HepG2 (cell line): ENCODE results near the gene ZNF230. TPM values are rescaled to one million over a fixed set of nuclear protein-coding genes. Genes with fewer than 3 reads are reported as not detected.

Experiments
- ATAC-seq: fragments of 200-7000 bp; cut with Tn5 transposase; 3 replicates; pipeline ENCODE4 v1.9.1; 2020; ENCODE audit warnings: mild to moderate bottlenecking, moderate library complexity
- BruUV-seq: library from RNA; stranded (reverse); fragments of 400-500 nt; replicated peaks from 2 replicates; lab custom pipeline; 2021; lab: Mats Ljungman, UMichigan
- CTCF ChIA-PET: fragments of 300-600 bp; formaldehyde crosslinking; extraction: SDS; loops from one replicate; lab custom pipeline; 2021; ENCODE audit warnings: low total read pairs, inconsistent platforms, low intra/inter-chr PET ratio; lab: Yijun Ruan, JAX
- POLR2A ChIA-PET: fragments of 350-600 bp; sonication (Branson Sonifier 250); formaldehyde crosslinking; loops from one replicate; lab custom pipeline; 2020; ENCODE audit warnings: antibody characterized with exemption, inconsistent platforms; lab: Yijun Ruan, JAX
- DNase-seq: peaks from one replicate; pipeline ENCODE4 v3.0.0-alpha.2; 2015; ENCODE audit warnings: low spot score
- FAIRE-seq: peaks from 3 replicates; lab custom pipeline; 2011; peaks lifted over from hg19 to GRCh38; lab: Jason Lieb, UNC
- H2AFZ ChIP-seq: one replicate; pipeline ENCODE4 v1.6.1; 2011; ENCODE audit warnings: low read length, inconsistent platforms
- H3K27ac ChIP-seq: fragments of 300-600 bp; 3 replicates; pipeline ENCODE4 v1.8.0; 2011; ENCODE audit warnings: mixed run types, mild to moderate bottlenecking, mixed read lengths, low read length, inconsistent platforms; ENCODE audit not compliant: insufficient read depth; ENCODE audit errors: extremely low read length
- H3K27me3 ChIP-seq, 2 experiments: fragments of 200-600 bp in 1 of 2; 2 replicates in 1 of 2; 3 replicates in 1 of 2; pipeline versions ENCODE4 v1.6.0 to v1.8.0; 2011; ENCODE audit warnings: low read length in 2 of 2, mild to moderate bottlenecking in 2 of 2, moderate library complexity in 2 of 2, inconsistent platforms in 1 of 2; ENCODE audit not compliant: insufficient read depth in 2 of 2, control insufficient read depth in 1 of 2
- H3K36me3 ChIP-seq, 2 experiments: fragments of 200-600 bp in 1 of 2; replicated peaks in 1 of 2; 2 replicates in 1 of 2; 3 replicates in 1 of 2; pipeline versions ENCODE4 v1.5.1 to v1.8.0; 2011; ENCODE audit warnings: low read length in 2 of 2, inconsistent platforms in 1 of 2; ENCODE audit not compliant: insufficient read depth in 2 of 2, control insufficient read depth in 1 of 2
- H3K4me1 ChIP-seq: 2 replicates; pipeline ENCODE4 v1.5.1; 2012; ENCODE audit warnings: low read length, inconsistent platforms; ENCODE audit not compliant: insufficient read depth
- H3K4me2 ChIP-seq: 2 replicates; pipeline ENCODE4 v1.6.0; 2011; ENCODE audit warnings: low read depth, low read length, inconsistent platforms
- H3K4me3 ChIP-seq, 3 experiments: fragments of 200-600 bp in 1 of 3; sonication (generic), shearing (Covaris generic) in 1 of 3; replicated peaks in 1 of 3; 2 replicates each; pipeline ENCODE4 v1.5.1; 2011 to 2016; ENCODE audit warnings: low read length in 3 of 3, inconsistent platforms in 2 of 3, low read depth in 2 of 3, mild to moderate bottlenecking in 2 of 3, control low read depth in 1 of 3, mixed read lengths in 1 of 3; ENCODE audit not compliant: insufficient read depth in 1 of 3
- H3K79me2 ChIP-seq: one replicate; pipeline ENCODE4 v1.6.1; 2011; ENCODE audit warnings: low read length, inconsistent platforms; ENCODE audit not compliant: insufficient read depth
- H3K9ac ChIP-seq: 2 replicates; pipeline ENCODE4 v1.6.0; 2011; ENCODE audit warnings: mild to moderate bottlenecking, low read depth, low read length, inconsistent platforms; ENCODE audit not compliant: insufficient read depth
- H3K9me3 ChIP-seq: 2 replicates; pipeline ENCODE4 v1.5.1; 2012; ENCODE audit warnings: mild to moderate bottlenecking, low read length
- H4K20me1 ChIP-seq: 2 replicates; pipeline ENCODE4 v1.6.0; 2011; ENCODE audit warnings: inconsistent platforms, mild to moderate bottlenecking, low read length, moderate library complexity; ENCODE audit not compliant: insufficient read depth
- CBX2 ChIP-seq, 2 experiments: fragments of 200-600 bp in 1 of 2; sonication (generic); formaldehyde crosslinking in 1 of 2; IDR thresholded peaks; 2 replicates each; pipeline versions ENCODE4 v1.7.0 to v1.8.1; 2018 to 2022; ENCODE audit warnings: low read depth in 2 of 2, low read length in 1 of 2, mild to moderate bottlenecking in 1 of 2, missing genetic modification reagents in 1 of 2
- GTF2F1 ChIP-seq: fragments of 150-350 bp; IDR thresholded peaks from 2 replicates; pipeline ENCODE4 v1.6.1; 2014; ENCODE audit warnings: low read length
- KLF12 ChIP-seq: sonication (generic); formaldehyde crosslinking; IDR thresholded peaks from 2 replicates; pipeline ENCODE4 v1.4.0; 2020; ENCODE audit warnings: missing genetic modification reagents, borderline replicate concordance
- MAFF ChIP-seq: IDR thresholded peaks from 2 replicates; pipeline ENCODE4 v1.6.1; 2011; ENCODE audit warnings: low read depth, low read length, improper control_type of control experiment
- MAFK ChIP-seq, 2 experiments: IDR thresholded peaks in 1 of 2; conservative IDR thresholded peaks in 1 of 2; 2 replicates each; pipeline ENCODE4 v1.6.1; 2011; ENCODE audit warnings: improper control_type of control experiment in 2 of 2, low read length in 2 of 2
- MLXIP ChIP-seq: sonication (generic); formaldehyde crosslinking; IDR thresholded peaks from 2 replicates; pipeline ENCODE4 v1.9.0; 2021; ENCODE audit warnings: missing genetic modification reagents, borderline replicate concordance
- POLR2G ChIP-seq: fragments of 200-400 bp; formaldehyde crosslinking; IDR thresholded peaks from 2 replicates; pipeline ENCODE4 v1.6.1; 2018; ENCODE audit warnings: mild to moderate bottlenecking, low read depth, low read length, moderate library complexity
- RELA ChIP-seq: sonication (generic); formaldehyde crosslinking; IDR thresholded peaks from 2 replicates; pipeline ENCODE4 v1.4.0; 2020; ENCODE audit warnings: missing genetic modification reagents
- SMAD1 ChIP-seq: sonication (generic); formaldehyde crosslinking; IDR thresholded peaks from 2 replicates; pipeline ENCODE4 v1.4.0; 2020; ENCODE audit warnings: missing genetic modification reagents, low read depth, mild to moderate bottlenecking, borderline replicate concordance
- TBX3 ChIP-seq: fragments of 450-650 bp; IDR thresholded peaks from 2 replicates; pipeline ENCODE4 v1.6.1; 2017; ENCODE audit warnings: antibody characterized with exemption, mild to moderate bottlenecking, inconsistent platforms, borderline replicate concordance
- ZNF547 ChIP-seq: sonication (generic); formaldehyde crosslinking; IDR thresholded peaks from 2 replicates; pipeline ENCODE4 v1.5.1; 2020; ENCODE audit warnings: mild to moderate bottlenecking, missing genetic modification reagents
- ZNF570 ChIP-seq: sonication (generic); formaldehyde crosslinking; IDR thresholded peaks from 2 replicates; pipeline ENCODE4 v1.4.0; 2020; ENCODE audit warnings: mild to moderate bottlenecking, missing genetic modification reagents, borderline replicate concordance
- ZNF709 ChIP-seq: sonication (generic); formaldehyde crosslinking; IDR thresholded peaks from 2 replicates; pipeline ENCODE4 v1.5.0; 2020; ENCODE audit warnings: mild to moderate bottlenecking, missing genetic modification reagents
- WGBS: methylation state at CpG from one replicate; pipeline ENCODE4 v1.1.6; 2017; ENCODE audit warnings: low lambda C conversion rate; 5-methylcytosine and 5-hydroxymethylcytosine counted together
- in situ Hi-C: cut with HindIII; loops from 2 replicates; pipeline ENCODE4 v1.10.0; 2017; ENCODE audit warnings: low pct_unique_long_range_greater_than_20kb; ENCODE audit not compliant: extremely low pct_ligation_motif_present
- intact Hi-C: fragments of 100-400 bp; cut with micrococcal nuclease; formaldehyde crosslinking; loops from one replicate; pipeline ENCODE4 v1.10.0; 2022; ENCODE audit not compliant: unreplicated experiment
- polyA plus RNA-seq, 8 experiments: library from polyadenylated mRNA; depleted of rRNA in 3 of 8; stranded (reverse) in 7 of 8; unstranded in 1 of 8; fragments of >200 nt; fragmentation: Illumina TruSeq in 4 of 8; extraction: Trizol in 4 of 8; gene quantifications; 2 replicates each; pipeline versions ENCODE4 v1.2.1 to v1.2.3, GENCODE V29; 2011 to 2016; ENCODE audit warnings: low read depth in 4 of 8, missing spikeins in 1 of 8, mixed read lengths in 1 of 8; ENCODE audit not compliant: insufficient read depth in 1 of 8
- total RNA-seq, 5 experiments: library from RNA; depleted of rRNA; stranded (reverse); fragments of >200 nt; fragmentation: Illumina TruSeq; extraction: Trizol; gene quantifications; 2 replicates each; pipeline ENCODE4 v1.2.3, GENCODE V29; 2016; ENCODE audit warnings: low read depth in 1 of 5

The ZNF230 gene
- total and polyA plus RNA-seq, 2 of the 13 experiments (the other 11 are each of a cell fraction or from before 2014, with no cell fraction given) = 2.4 to 5.5 TPM

GRCh38 chr19:44019498-44019897 lies 16.7 kb downstream of the ZNF230 start:
- Histone ChIP-seq H3K4me2 (no peak overlapping the region), H3K27ac (no peak overlapping the region), H3K9ac (no peak overlapping the region), H2AFZ (no peak overlapping the region), H3K36me3 (no peaks in the 10 kb centered on the region), H3K9me3 (0 out of 2 replicates have a peak, but pooled peaks cover 4% of the 10 kb centered on the region), H3K79me2 (no peaks in the 10 kb centered on the region), H3K4me1 (peaks cover 1% of the 10 kb centered on the region; the same call in 1 of the 2 replicates), H3K27me3 (no peaks in the 10 kb centered on the region)
- CTCF ChIA-PET = no interaction called here
- BruUV-seq = no TSS peak
- FAIRE-seq (no peak), DNase-seq (no peak)
- intact Hi-C loops = no loop called here
- POLR2A ChIA-PET = no interaction called here
- TF ChIP-seq MAFK (conservative IDR thresholded peaks at IDR 0.05 in 1 of 2, IDR thresholded peaks at IDR 0.05 in 1 of 2; ENCODE audit: low read length in 2 of 2) (peak; percentile 25 to 51; a peak in 2 of 4 replicates), MAFF (0 out of 2 replicates have a peak, but pooled peaks have one; percentile 5), ZNF547 (CRISPR knock-in tag) (no peak)
- TF ChIP-seq, all 625 proteins: peak for 2
- in situ Hi-C loops = no loop called here
- H3K4me3 ChIP-seq = no peak overlapping the region
- no peaks in the 10 kb centered on the region for H4K20me1 ChIP-seq
- no peak for ATAC-seq
- WGBS = 5% methylated on average over 2 of the region's 2 CpGs

DNA sequence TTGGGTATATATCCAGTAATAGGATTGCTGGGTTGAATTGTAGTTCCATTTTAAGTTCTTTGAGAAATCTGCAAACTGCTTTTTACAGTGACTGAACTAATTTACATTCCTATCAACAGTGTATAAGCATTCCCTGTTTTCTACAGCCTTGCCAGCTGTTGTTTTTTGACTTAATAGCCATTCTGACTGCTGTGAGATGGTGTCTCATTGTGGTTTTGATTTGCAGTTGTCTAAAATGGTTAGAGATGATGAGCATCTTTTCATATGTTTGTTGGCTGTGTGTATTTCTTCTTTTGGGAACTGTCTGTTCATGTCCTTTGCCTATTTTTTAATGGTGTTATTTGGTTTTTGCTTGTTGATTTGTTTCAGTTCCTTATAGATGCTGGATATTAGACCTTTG lies 18.5 kb downstream of the ZNF230 start:
- H2AFZ ChIP-seq = no peak overlapping the region
- H3K9ac ChIP-seq = no peak overlapping the region
- no peak overlapping the region for H3K4me2 ChIP-seq
- intact Hi-C loops (no loop called here), in situ Hi-C loops (no loop called here)
- ChIA-PET CTCF (no interaction called here), POLR2A (no interaction called here)
- peaks cover 4% of the 10 kb centered on the region for H3K79me2 ChIP-seq
- H3K27ac ChIP-seq = no peak overlapping the region
- ATAC-seq (no peak), FAIRE-seq (no peak), DNase-seq (no peak)
- H3K36me3 ChIP-seq = no peaks in the 10 kb centered on the region
- no TSS peak for BruUV-seq
- H3K4me3 ChIP-seq = no peak overlapping the region
- TF ChIP-seq POLR2G = no peak
- TF ChIP-seq ZNF709 (CRISPR knock-in tag) = no peak
- TF ChIP-seq SMAD1 (CRISPR knock-in tag) = no peak
- no peak for TF ChIP-seq GTF2F1
- no peak for TF ChIP-seq RELA
- TF ChIP-seq MLXIP (CRISPR knock-in tag) = no peak
- TF ChIP-seq CBX2 (IDR thresholded peaks at IDR 0.05; ENCODE audit: low read depth, low read length) = no peak
- no peak for TF ChIP-seq CBX2 (CRISPR knock-in tag; IDR thresholded peaks at IDR 0.05; ENCODE audit: low read depth)
- no peak for TF ChIP-seq TBX3
- TF ChIP-seq KLF12 = no peak
- no peak for TF ChIP-seq ZNF570
- H3K9me3 ChIP-seq = no peaks in the 10 kb centered on the region
- H3K4me1 ChIP-seq = peaks cover 10% of the 10 kb centered on the region; the same call in 1 of the 2 replicates
- H4K20me1 ChIP-seq = no peaks in the 10 kb centered on the region
- H3K27me3 ChIP-seq = no peaks in the 10 kb centered on the region; a peak in 1 of 5 replicates
